GM23338 (cell line): ENCODE results near the gene DOCK2. TPM values are rescaled to one million over a fixed set of nuclear protein-coding genes. Genes with fewer than 3 reads are reported as not detected.

ENCODE experiments used
- ATAC-seq: fragments of 200-7000 bp; cut with Tn5 transposase; 3 replicates; pipeline ENCODE4 v1.9.1; 2020
- DNase-seq: peaks from one replicate; pipeline ENCODE4 v3.0.0-alpha.2; 2015; ENCODE audit warnings: low spot score
- H2AFZ ChIP-seq: fragments of 200-600 bp; sonication (generic); 2 replicates; pipeline ENCODE4 v1.8.0; 2016; ENCODE audit warnings: antibody characterized with exemption, mild to moderate bottlenecking, moderate library complexity
- H3F3A ChIP-seq: fragments of 200-600 bp; sonication (generic); replicated peaks from 2 replicates; pipeline ENCODE4 v1.8.0; 2017; ENCODE audit warnings: antibody characterized with exemption, mixed run types, low read depth
- H3K27ac ChIP-seq: fragments of 200-600 bp; sonication (generic); 2 replicates; pipeline ENCODE4 v1.6.1; 2016; ENCODE audit warnings: low read depth
- H3K27me3 ChIP-seq: fragments of 200-600 bp; sonication (generic); 2 replicates; pipeline ENCODE4 v1.8.0; 2016; ENCODE audit warnings: mild to moderate bottlenecking, mixed run types, moderate library complexity; ENCODE audit not compliant: insufficient read depth
- H3K36me3 ChIP-seq: fragments of 200-600 bp; sonication (generic); 2 replicates; pipeline ENCODE4 v1.8.0; 2016; ENCODE audit warnings: mild to moderate bottlenecking; ENCODE audit not compliant: insufficient read depth
- H3K4me1 ChIP-seq: fragments of 200-600 bp; sonication (generic); 2 replicates; pipeline ENCODE4 v1.8.0; 2016; ENCODE audit warnings: mild to moderate bottlenecking, moderate library complexity; ENCODE audit not compliant: insufficient read depth
- H3K4me2 ChIP-seq: fragments of 200-600 bp; sonication (generic); 2 replicates; pipeline ENCODE4 v1.7.1; 2017; ENCODE audit warnings: mixed run types
- H3K4me3 ChIP-seq: fragments of 200-600 bp; sonication (generic); 2 replicates; pipeline ENCODE4 v1.6.1; 2016; ENCODE audit warnings: mixed run types
- H3K79me2 ChIP-seq: fragments of 200-600 bp; sonication (generic); replicated peaks from 2 replicates; pipeline ENCODE4 v1.8.0; 2017; ENCODE audit warnings: mild to moderate bottlenecking; ENCODE audit not compliant: insufficient read depth
- H3K9me2 ChIP-seq: fragments of 200-600 bp; sonication (generic); 2 replicates; pipeline ENCODE4 v1.8.0; 2017; ENCODE audit not compliant: insufficient read depth
- H4K20me1 ChIP-seq: fragments of 200-600 bp; sonication (generic); replicated peaks from 2 replicates; pipeline ENCODE4 v1.8.0; 2017; ENCODE audit warnings: mild to moderate bottlenecking; ENCODE audit not compliant: insufficient read depth
- H3K27ac Mint-ChIP-seq: 2 replicates; pipeline ENCODE4 v1.8.0; 2020; ENCODE audit warnings: inconsistent platforms, mild to moderate bottlenecking, moderate library complexity, mixed read lengths
- H3K27me3 Mint-ChIP-seq: 3 replicates; pipeline ENCODE4 v1.8.0; 2022; ENCODE audit warnings: low read depth, mild to moderate bottlenecking, moderate library complexity, mixed read lengths, inconsistent platforms; ENCODE audit not compliant: insufficient read depth, poor library complexity
- H3K36me3 Mint-ChIP-seq: 3 replicates; pipeline ENCODE4 v1.8.0; 2021; ENCODE audit warnings: low read depth, mild to moderate bottlenecking, inconsistent platforms, moderate library complexity, mixed read lengths
- H3K4me1 Mint-ChIP-seq: 3 replicates; pipeline ENCODE4 v1.8.0; 2020; ENCODE audit warnings: mild to moderate bottlenecking, inconsistent platforms, mixed read lengths
- H3K4me3 Mint-ChIP-seq: 3 replicates; pipeline ENCODE4 v1.8.0; 2021; ENCODE audit warnings: moderate library complexity, mild to moderate bottlenecking, inconsistent platforms, mixed read lengths
- H3K9me3 Mint-ChIP-seq: 3 replicates; pipeline ENCODE4 v1.8.0; 2020; ENCODE audit warnings: moderate library complexity, mild to moderate bottlenecking, inconsistent platforms, mixed read lengths
- CREB1 ChIP-seq: fragments of 250-450 bp; sonication (Bioruptor Pico); IDR thresholded peaks from 2 replicates; pipeline ENCODE4 v1.5.0; 2020; ENCODE audit warnings: low read depth, mild to moderate bottlenecking, moderate library complexity
- EZH2phosphoT487 ChIP-seq: fragments of 200-600 bp; sonication (generic); IDR thresholded peaks from one replicate; pipeline ENCODE4 v1.8.1; 2018; ENCODE audit warnings: antibody characterized with exemption; ENCODE audit not compliant: unreplicated experiment
- NANOG ChIP-seq: IDR thresholded peaks from 2 replicates; pipeline ENCODE4 v1.6.1; 2016; ENCODE audit warnings: antibody characterized with exemption, borderline replicate concordance
- POLR2AphosphoS5 ChIP-seq: IDR thresholded peaks from 2 replicates; pipeline ENCODE4 v1.6.1; 2016; ENCODE audit warnings: antibody characterized with exemption, low read depth
- STAT1 ChIP-seq: IDR thresholded peaks from one replicate; pipeline ENCODE4 v1.6.1; 2016; ENCODE audit warnings: antibody characterized with exemption; ENCODE audit not compliant: unreplicated experiment
- ZNF114 ChIP-seq: fragments of 250-450 bp; sonication (Bioruptor Pico); IDR thresholded peaks from 2 replicates; pipeline ENCODE4 v1.5.0; 2020; ENCODE audit warnings: mild to moderate bottlenecking, moderate library complexity
- ZNF331 ChIP-seq: fragments of 250-450 bp; sonication (Bioruptor Pico); IDR thresholded peaks from 2 replicates; pipeline ENCODE4 v1.5.0; 2020; ENCODE audit warnings: low read depth, mild to moderate bottlenecking, moderate library complexity
- polyA plus RNA-seq: library from polyadenylated mRNA; unstranded; fragments of >200 nt; fragmentation: Nextera tagmentation; extraction: Ambion mirVana; gene quantifications from 2 replicates; pipeline ENCODE4 v1.2.1, GENCODE V29; 2016
- total RNA-seq: library from RNA; depleted of rRNA; stranded (reverse); fragments of >200 nt; shearing (Covaris generic); gene quantifications from 2 replicates; pipeline ENCODE4 v1.2.3, GENCODE V29; 2014
- TF ChIP-seq, protein P1 (sequence below), 2 experiments: fragments of 200-600 bp in 1 of 2; sonication (generic) in 1 of 2; conservative IDR thresholded peaks; 2 replicates each; pipeline versions ENCODE4 v1.5.1 to v1.6.1; 2016 to 2017; ENCODE audit warnings: antibody characterized with exemption in 2 of 2, low read depth in 2 of 2, mild to moderate bottlenecking in 2 of 2, moderate library complexity in 1 of 2
- TF ChIP-seq, protein P2 (sequence below): IDR thresholded peaks from 2 replicates; pipeline ENCODE4 v1.6.1; 2016; ENCODE audit warnings: antibody characterized with exemption
- TF ChIP-seq, protein P3 (sequence below): fragments of 250-450 bp; sonication (Bioruptor Pico); IDR thresholded peaks from 2 replicates; pipeline ENCODE4 v1.5.0; 2020; ENCODE audit warnings: mild to moderate bottlenecking, moderate library complexity

The DOCK2 gene
- total and polyA plus RNA-seq, 2 experiments from 2014 or later: 3.7 to 9.4 TPM

DNA sequence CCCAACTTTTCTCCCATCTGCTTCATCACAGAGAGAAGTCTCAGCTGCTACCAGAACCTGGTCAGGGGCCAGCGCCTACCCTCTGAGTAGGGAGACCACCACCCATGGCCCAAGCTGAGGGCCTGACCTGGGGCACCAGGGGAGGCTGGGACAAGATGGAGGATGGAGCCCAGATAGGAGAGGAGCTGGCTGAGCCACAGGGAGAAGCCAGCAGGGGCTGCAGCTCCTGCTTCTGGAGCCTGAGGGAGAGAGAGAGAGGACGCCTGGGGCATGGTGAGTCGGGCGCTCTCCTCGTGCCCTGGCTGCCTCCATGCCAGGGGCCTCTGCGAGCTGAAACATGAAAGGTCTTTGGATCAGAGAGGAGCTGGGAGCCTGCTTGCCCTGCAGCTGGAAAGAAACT is 467.2 kb downstream of the DOCK2 start:
- H3K4me2 ChIP-seq: no peak overlapping the region
- no peaks in the 10 kb centered on the region for H3K27me3 ChIP-seq
- no peaks in the 10 kb centered on the region for H3K4me1 ChIP-seq
- ATAC-seq (no peak), DNase-seq (no peak)
- H3F3A ChIP-seq: no peaks in the 10 kb centered on the region
- 0 out of 3 replicates have a peak, but pooled peaks cover under 1% of the 10 kb centered on the region for H3K9me3 Mint-ChIP-seq
- H3K27me3 Mint-ChIP-seq: peaks cover 7% of the 10 kb centered on the region
- H3K4me1 Mint-ChIP-seq: peaks cover 15% of the 10 kb centered on the region
- H3K27ac Mint-ChIP-seq: no peak overlapping the region
- H4K20me1 ChIP-seq: no peaks in the 10 kb centered on the region
- no peak overlapping the region for H3K4me3 Mint-ChIP-seq
- no peak overlapping the region for H3K4me3 ChIP-seq
- no peaks in the 10 kb centered on the region; the same call in 2 of the 3 replicates for H3K36me3 Mint-ChIP-seq
- no peaks in the 10 kb centered on the region for H3K79me2 ChIP-seq
- H3K36me3 ChIP-seq: no peaks in the 10 kb centered on the region
- TF ChIP-seq ZNF331 (no peak), CREB1 (CRISPR knock-in tag) (no peak), ZNF114 (no peak), NANOG (no peak)
- TF ChIP-seq, protein P1, sequence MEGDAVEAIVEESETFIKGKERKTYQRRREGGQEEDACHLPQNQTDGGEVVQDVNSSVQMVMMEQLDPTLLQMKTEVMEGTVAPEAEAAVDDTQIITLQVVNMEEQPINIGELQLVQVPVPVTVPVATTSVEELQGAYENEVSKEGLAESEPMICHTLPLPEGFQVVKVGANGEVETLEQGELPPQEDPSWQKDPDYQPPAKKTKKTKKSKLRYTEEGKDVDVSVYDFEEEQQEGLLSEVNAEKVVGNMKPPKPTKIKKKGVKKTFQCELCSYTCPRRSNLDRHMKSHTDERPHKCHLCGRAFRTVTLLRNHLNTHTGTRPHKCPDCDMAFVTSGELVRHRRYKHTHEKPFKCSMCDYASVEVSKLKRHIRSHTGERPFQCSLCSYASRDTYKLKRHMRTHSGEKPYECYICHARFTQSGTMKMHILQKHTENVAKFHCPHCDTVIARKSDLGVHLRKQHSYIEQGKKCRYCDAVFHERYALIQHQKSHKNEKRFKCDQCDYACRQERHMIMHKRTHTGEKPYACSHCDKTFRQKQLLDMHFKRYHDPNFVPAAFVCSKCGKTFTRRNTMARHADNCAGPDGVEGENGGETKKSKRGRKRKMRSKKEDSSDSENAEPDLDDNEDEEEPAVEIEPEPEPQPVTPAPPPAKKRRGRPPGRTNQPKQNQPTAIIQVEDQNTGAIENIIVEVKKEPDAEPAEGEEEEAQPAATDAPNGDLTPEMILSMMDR (conservative IDR thresholded peaks at IDR 0.05; ENCODE audit: low read depth in 2 of 2): no peak
- TF ChIP-seq, protein P2, sequence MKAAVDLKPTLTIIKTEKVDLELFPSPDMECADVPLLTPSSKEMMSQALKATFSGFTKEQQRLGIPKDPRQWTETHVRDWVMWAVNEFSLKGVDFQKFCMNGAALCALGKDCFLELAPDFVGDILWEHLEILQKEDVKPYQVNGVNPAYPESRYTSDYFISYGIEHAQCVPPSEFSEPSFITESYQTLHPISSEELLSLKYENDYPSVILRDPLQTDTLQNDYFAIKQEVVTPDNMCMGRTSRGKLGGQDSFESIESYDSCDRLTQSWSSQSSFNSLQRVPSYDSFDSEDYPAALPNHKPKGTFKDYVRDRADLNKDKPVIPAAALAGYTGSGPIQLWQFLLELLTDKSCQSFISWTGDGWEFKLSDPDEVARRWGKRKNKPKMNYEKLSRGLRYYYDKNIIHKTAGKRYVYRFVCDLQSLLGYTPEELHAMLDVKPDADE: no peak
- H3K9me2 ChIP-seq: peaks cover 6% of the 10 kb centered on the region; the same call in 1 of the 2 replicates
- no peak overlapping the region for H2AFZ ChIP-seq
- H3K27ac ChIP-seq: no peak overlapping the region

DNA sequence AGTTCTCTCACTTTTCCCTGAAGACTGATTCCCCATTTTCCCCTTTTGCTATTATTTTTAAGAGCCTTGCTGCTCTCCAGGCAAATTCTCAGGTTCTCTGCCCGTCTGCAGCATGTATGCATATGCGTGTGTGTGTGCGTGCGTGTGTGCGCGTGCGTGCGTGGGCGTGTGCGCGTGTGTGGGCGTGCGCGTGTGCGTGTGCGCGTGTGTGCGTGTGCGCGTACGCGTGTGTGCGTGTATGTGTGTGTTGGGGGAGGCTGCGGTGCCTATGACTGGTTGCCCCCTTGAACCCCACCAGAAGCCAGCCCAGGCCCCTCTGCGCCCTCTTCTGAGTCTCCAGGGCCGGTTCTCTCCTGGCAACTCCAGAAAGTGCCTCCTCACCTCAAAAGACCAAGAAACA is 467.6 kb downstream of the DOCK2 start:
- H3K4me2 ChIP-seq: no peak overlapping the region
- Mint-ChIP-seq H3K4me3 (no peak overlapping the region), H3K27ac (no peak overlapping the region), H3K27me3 (peaks cover 7% of the 10 kb centered on the region), H3K36me3 (no peaks in the 10 kb centered on the region; the same call in 2 of the 3 replicates), H3K9me3 (no peaks in the 10 kb centered on the region), H3K4me1 (peaks cover 19% of the 10 kb centered on the region)
- H3K4me3 ChIP-seq: no peak overlapping the region
- peaks cover 6% of the 10 kb centered on the region; the same call in 1 of the 2 replicates for H3K9me2 ChIP-seq
- H3K27ac ChIP-seq: no peak overlapping the region
- DNase-seq: no peak
- H3F3A ChIP-seq: no peaks in the 10 kb centered on the region
- no peak for ATAC-seq
- H2AFZ ChIP-seq: no peak overlapping the region
- no peaks in the 10 kb centered on the region for H4K20me1 ChIP-seq
- no peaks in the 10 kb centered on the region for H3K27me3 ChIP-seq
- no peaks in the 10 kb centered on the region for H3K36me3 ChIP-seq
- H3K79me2 ChIP-seq: no peaks in the 10 kb centered on the region
- no peaks in the 10 kb centered on the region for H3K4me1 ChIP-seq
- TF ChIP-seq, protein P3, sequence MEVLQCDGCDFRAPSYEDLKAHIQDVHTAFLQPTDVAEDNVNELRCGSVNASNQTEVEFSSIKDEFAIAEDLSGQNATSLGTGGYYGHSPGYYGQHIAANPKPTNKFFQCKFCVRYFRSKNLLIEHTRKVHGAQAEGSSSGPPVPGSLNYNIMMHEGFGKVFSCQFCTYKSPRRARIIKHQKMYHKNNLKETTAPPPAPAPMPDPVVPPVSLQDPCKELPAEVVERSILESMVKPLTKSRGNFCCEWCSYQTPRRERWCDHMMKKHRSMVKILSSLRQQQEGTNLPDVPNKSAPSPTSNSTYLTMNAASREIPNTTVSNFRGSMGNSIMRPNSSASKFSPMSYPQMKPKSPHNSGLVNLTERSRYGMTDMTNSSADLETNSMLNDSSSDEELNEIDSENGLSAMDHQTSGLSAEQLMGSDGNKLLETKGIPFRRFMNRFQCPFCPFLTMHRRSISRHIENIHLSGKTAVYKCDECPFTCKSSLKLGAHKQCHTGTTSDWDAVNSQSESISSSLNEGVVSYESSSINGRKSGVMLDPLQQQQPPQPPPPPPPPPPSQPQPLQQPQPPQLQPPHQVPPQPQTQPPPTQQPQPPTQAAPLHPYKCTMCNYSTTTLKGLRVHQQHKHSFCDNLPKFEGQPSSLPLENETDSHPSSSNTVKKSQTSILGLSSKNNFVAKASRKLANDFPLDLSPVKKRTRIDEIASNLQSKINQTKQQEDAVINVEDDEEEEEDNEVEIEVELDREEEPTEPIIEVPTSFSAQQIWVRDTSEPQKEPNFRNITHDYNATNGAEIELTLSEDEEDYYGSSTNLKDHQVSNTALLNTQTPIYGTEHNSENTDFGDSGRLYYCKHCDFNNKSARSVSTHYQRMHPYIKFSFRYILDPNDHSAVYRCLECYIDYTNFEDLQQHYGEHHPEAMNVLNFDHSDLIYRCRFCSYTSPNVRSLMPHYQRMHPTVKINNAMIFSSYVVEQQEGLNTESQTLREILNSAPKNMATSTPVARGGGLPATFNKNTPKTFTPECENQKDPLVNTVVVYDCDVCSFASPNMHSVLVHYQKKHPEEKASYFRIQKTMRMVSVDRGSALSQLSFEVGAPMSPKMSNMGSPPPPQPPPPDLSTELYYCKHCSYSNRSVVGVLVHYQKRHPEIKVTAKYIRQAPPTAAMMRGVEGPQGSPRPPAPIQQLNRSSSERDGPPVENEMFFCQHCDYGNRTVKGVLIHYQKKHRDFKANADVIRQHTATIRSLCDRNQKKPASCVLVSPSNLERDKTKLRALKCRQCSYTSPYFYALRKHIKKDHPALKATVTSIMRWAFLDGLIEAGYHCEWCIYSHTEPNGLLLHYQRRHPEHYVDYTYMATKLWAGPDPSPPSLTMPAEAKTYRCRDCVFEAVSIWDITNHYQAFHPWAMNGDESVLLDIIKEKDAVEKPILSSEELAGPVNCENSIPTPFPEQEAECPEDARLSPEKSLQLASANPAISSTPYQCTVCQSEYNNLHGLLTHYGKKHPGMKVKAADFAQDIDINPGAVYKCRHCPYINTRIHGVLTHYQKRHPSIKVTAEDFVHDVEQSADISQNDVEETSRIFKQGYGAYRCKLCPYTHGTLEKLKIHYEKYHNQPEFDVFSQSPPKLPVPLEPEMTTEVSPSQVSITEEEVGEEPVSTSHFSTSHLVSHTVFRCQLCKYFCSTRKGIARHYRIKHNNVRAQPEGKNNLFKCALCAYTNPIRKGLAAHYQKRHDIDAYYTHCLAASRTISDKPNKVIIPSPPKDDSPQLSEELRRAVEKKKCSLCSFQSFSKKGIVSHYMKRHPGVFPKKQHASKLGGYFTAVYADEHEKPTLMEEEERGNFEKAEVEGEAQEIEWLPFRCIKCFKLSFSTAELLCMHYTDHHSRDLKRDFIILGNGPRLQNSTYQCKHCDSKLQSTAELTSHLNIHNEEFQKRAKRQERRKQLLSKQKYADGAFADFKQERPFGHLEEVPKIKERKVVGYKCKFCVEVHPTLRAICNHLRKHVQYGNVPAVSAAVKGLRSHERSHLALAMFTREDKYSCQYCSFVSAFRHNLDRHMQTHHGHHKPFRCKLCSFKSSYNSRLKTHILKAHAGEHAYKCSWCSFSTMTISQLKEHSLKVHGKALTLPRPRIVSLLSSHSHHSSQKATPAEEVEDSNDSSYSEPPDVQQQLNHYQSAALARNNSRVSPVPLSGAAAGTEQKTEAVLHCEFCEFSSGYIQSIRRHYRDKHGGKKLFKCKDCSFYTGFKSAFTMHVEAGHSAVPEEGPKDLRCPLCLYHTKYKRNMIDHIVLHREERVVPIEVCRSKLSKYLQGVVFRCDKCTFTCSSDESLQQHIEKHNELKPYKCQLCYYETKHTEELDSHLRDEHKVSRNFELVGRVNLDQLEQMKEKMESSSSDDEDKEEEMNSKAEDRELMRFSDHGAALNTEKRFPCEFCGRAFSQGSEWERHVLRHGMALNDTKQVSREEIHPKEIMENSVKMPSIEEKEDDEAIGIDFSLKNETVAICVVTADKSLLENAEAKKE: no peak
- TF ChIP-seq POLR2AphosphoS5 (no peak), CREB1 (CRISPR knock-in tag) (no peak), STAT1 (no peak), EZH2phosphoT487 (no peak)
- TF ChIP-seq, protein P2: no peak
